ENCODE results near the gene DNAH7. TPM values are rescaled to one million over a fixed set of nuclear protein-coding genes. Genes with fewer than 3 reads are reported as not detected.

Gene DNAH7
- total and polyA plus RNA-seq, 8 donors: 0.15 to 48.1 (median 0.98) TPM

DNA sequence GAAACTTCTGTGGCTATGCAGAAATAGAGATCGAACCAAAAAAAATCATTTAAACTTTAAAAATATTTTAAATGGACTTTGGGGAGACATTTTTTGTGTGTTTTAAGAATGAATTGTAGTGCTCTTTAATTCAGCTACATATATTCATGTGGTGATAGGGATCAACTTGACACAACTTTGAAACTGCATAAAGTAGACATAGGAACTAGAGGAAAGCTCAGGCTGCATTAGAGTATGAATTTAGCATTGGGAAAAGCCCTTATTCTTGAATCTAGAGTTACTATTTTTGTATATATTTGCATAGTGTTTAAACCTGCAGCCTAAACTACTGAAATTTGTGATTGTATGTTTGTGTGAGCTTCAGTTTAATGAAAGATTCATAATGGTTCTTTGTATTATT is 333.3 kb downstream of the DNAH7 start:
- intact Hi-C loops (cut with DNase I; ENCODE audit: low total_unique reads): no loop called here
- H3K27ac ChIP-seq: no peak overlapping the region
- H3K36me3 ChIP-seq: peaks cover 0 to 31% (median 17%) of the 10 kb centered on the region in 4 donors
- no peaks in the 10 kb centered on the region for H3K4me1 ChIP-seq
- H3K4me3 ChIP-seq: no peak overlapping the region
- H3K27me3 ChIP-seq: no peaks in the 10 kb centered on the region
- H3K9me3 ChIP-seq: no peaks in the 10 kb centered on the region
- DNase-seq: no peak
- WGBS, 5 donors: 93 to 100% (median 98%) methylated on average over 1 of the region's 1 CpG
- TF ChIP-seq CTCF (IDR thresholded peaks at IDR 0.05) (no peak), POLR2A (IDR thresholded peaks at IDR 0.05) (no peak), EP300 (IDR thresholded peaks at IDR 0.05) (no peak), POLR2AphosphoS5 (IDR thresholded peaks at IDR 0.05) (no peak)

DNA sequence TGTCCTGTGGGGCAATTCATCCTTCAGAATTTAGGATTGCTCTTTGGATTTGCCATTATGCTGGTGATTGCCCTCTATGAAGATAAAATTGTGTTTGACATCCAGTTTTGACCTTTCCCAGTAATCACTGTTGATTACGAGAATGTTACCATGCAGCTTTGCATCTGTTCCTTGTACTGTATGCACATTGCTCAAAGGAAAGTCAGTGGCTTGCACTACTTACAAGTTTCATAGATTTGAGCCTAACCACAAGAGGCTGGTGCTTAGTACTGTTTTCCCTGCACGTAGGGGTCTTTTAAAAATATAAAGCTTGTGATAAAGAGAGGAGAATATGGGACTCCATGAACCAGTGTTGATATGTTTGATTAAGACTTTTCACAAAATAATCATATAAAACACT is 333.7 kb downstream of the DNAH7 start:
- H3K27ac ChIP-seq: no peak overlapping the region
- WGBS, 5 donors: 68 to 85% (median 83%) methylated on average over 2 of the region's 2 CpGs
- no peak for TF ChIP-seq POLR2AphosphoS5 (IDR thresholded peaks at IDR 0.05)
- no peak for TF ChIP-seq CTCF (IDR thresholded peaks at IDR 0.05)
- no peak for TF ChIP-seq EP300 (IDR thresholded peaks at IDR 0.05)
- TF ChIP-seq POLR2A (IDR thresholded peaks at IDR 0.05): no peak
- DNase-seq: no peak
- H3K36me3 ChIP-seq: peaks cover 0 to 32% (median 21%) of the 10 kb centered on the region in 4 donors
- H3K27me3 ChIP-seq: no peaks in the 10 kb centered on the region
- no peaks in the 10 kb centered on the region for H3K9me3 ChIP-seq
- intact Hi-C loops (cut with DNase I; ENCODE audit: low total_unique reads): no loop called here
- no peak overlapping the region for H3K4me3 ChIP-seq
- no peaks in the 10 kb centered on the region for H3K4me1 ChIP-seq

- Histone ChIP-seq H3K4me1 (no peaks in the 10 kb centered on the region), H3K36me3 (peaks cover 0 to 32% (median 22%) of the 10 kb centered on the region in 4 donors), H3K4me3 (no peak overlapping the region), H3K9me3 (no peaks in the 10 kb centered on the region), H3K27me3 (no peaks in the 10 kb centered on the region), H3K27ac (no peak overlapping the region)
- intact Hi-C loops (cut with DNase I; ENCODE audit: low total_unique reads): no loop called here
- no peak for DNase-seq
- TF ChIP-seq CTCF (IDR thresholded peaks at IDR 0.05) (no peak), EP300 (IDR thresholded peaks at IDR 0.05) (no peak), POLR2A (IDR thresholded peaks at IDR 0.05) (no peak), POLR2AphosphoS5 (IDR thresholded peaks at IDR 0.05) (no peak)
- WGBS, 5 donors: 92 to 96% (median 94%) methylated on average over 6 of the region's 6 CpGs
These were observed 334.2 kb downstream of the DNAH7 start for GRCh38 chr2:195734395-195734794.

- intact Hi-C loops (cut with DNase I; ENCODE audit: low total_unique reads): no loop called here
- Histone ChIP-seq H3K27ac (no peak overlapping the region), H3K27me3 (no peaks in the 10 kb centered on the region), H3K9me3 (no peaks in the 10 kb centered on the region), H3K36me3 (peaks cover 0 to 37% (median 25%) of the 10 kb centered on the region in 4 donors), H3K4me3 (no peak overlapping the region), H3K4me1 (no peaks in the 10 kb centered on the region)
- no peak for DNase-seq
- TF ChIP-seq POLR2AphosphoS5 (IDR thresholded peaks at IDR 0.05) (no peak), POLR2A (IDR thresholded peaks at IDR 0.05) (no peak), EP300 (IDR thresholded peaks at IDR 0.05) (no peak), CTCF (IDR thresholded peaks at IDR 0.05) (no peak)
These were observed 334.8 kb downstream of the DNAH7 start for GRCh38 chr2:195733831-195734230.
